HG03066 (cell line): Measurements from ENCODE around the gene VN1R4.
"Not testable (repeated sequence)": the region's sequence is repeated elsewhere in the genome, so short reads cannot be mapped to it uniquely, and the experiment has no call there.

Experiments used
- ATAC-seq: cut with Tn5 transposase; IDR thresholded peaks from one replicate; pipeline ENCODE4 v1.9.1; 2021; ENCODE audit warnings: low read depth; ENCODE audit not compliant: unreplicated experiment

Gene VN1R4

GRCh38 chr19:53267623-53268022, at the start of gene VN1R4:
TSS of gene VN1R4 (minus strand) at chr19:53267723. CDS start at chr19:53267665, 58 bp downstream.
- ATAC-seq: not testable (repeated sequence)

- ATAC-seq: no peak
These were observed 44.4 kb upstream of the VN1R4 start for GRCh38 chr19:53311897-53312296.

- ATAC-seq: no peak
These were observed 43.5 kb upstream of the VN1R4 start for GRCh38 chr19:53311044-53311443.

GRCh38 chr19:53308339-53308811, 40.9 kb upstream of the VN1R4 start:
- no peak for ATAC-seq

- ATAC-seq: not testable (repeated sequence)
These were observed 33.8 kb upstream of the VN1R4 start for GRCh38 chr19:53301341-53301740.

GRCh38 chr19:53294786-53295441, 27.4 kb upstream of the VN1R4 start:
- no peak for ATAC-seq

GRCh38 chr19:53290758-53291549, 23.4 kb upstream of the VN1R4 start:
- ATAC-seq: no peak

GRCh38 chr19:53285087-53285486, 17.6 kb upstream of the VN1R4 start:
- no peak for ATAC-seq

- ATAC-seq: not testable (repeated sequence)
These were observed 14.4 kb upstream of the VN1R4 start for GRCh38 chr19:53281947-53282346.

- no peak for ATAC-seq
These were observed 8.0 kb upstream of the VN1R4 start for GRCh38 chr19:53275480-53275879.

- ATAC-seq: no peak
These were observed 4.5 kb upstream of the VN1R4 start for GRCh38 chr19:53272044-53272443.

GRCh38 chr19:53269861-53270260, 2.3 kb upstream of the VN1R4 start:
- ATAC-seq: not testable (repeated sequence)

GRCh38 chr19:53257715-53258342, 9.7 kb downstream of the VN1R4 start, which contains the start of gene VN1R2:
TSS of gene VN1R2 (plus strand) at chr19:53258292. CDS start at chr19:53258376, 84 bp downstream.
- not testable (repeated sequence) for ATAC-seq

- no peak for ATAC-seq
These were observed 12.8 kb downstream of the VN1R4 start, which contains the start of gene ZNF677 for GRCh38 chr19:53254411-53255341. TSS of gene ZNF677 (minus strand) at chr19:53254873. CDS start at chr19:53251550, 3,323 bp downstream.

GRCh38 chr19:53246498-53246897, 21.0 kb downstream of the VN1R4 start:
- no peak for ATAC-seq

- ATAC-seq: no peak
These were observed 30.3 kb downstream of the VN1R4 start for GRCh38 chr19:53237114-53237777.

- ATAC-seq: no peak
These were observed 42.9 kb downstream of the VN1R4 start for GRCh38 chr19:53224606-53225005.

- not testable (repeated sequence) for ATAC-seq
These were observed 44.8 kb downstream of the VN1R4 start for GRCh38 chr19:53222716-53223115.
